GM19043 (cell line): ENCODE results near the gene CDH11.

Experiments used
- ATAC-seq: cut with Tn5 transposase; IDR thresholded peaks from one replicate; pipeline ENCODE4 v1.9.1; 2021; ENCODE audit warnings: low read depth; ENCODE audit not compliant: unreplicated experiment

Gene CDH11

GRCh38 chr16:65071433-65072311 is 50.2 kb downstream of the CDH11 start:
- no peak for ATAC-seq

GRCh38 chr16:65070831-65071432 is 50.9 kb downstream of the CDH11 start:
- no peak for ATAC-seq

DNA sequence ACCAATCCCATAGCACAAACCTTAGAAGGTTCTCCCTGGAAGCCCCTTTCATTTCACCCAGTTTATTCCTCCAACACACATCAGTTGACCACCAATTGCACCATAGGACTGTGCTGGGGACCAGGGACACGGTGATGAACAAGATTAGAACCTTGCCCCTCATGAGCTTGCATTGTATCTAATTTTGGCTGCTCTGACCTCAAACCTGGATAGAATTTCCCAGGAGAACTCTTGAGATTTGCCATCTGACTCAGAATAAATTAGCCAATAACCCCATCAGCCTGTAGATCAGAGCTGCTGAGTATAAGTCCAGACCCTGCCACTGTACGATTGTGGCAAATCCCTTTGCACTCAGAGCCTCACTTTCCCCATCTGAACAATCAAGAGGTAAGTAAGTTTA is 52.1 kb downstream of the CDH11 start:
- ATAC-seq, result no peak

- ATAC-seq, result no peak
Observed at GRCh38 chr16:65069065-65069464, 52.8 kb downstream of the CDH11 start.

DNA sequence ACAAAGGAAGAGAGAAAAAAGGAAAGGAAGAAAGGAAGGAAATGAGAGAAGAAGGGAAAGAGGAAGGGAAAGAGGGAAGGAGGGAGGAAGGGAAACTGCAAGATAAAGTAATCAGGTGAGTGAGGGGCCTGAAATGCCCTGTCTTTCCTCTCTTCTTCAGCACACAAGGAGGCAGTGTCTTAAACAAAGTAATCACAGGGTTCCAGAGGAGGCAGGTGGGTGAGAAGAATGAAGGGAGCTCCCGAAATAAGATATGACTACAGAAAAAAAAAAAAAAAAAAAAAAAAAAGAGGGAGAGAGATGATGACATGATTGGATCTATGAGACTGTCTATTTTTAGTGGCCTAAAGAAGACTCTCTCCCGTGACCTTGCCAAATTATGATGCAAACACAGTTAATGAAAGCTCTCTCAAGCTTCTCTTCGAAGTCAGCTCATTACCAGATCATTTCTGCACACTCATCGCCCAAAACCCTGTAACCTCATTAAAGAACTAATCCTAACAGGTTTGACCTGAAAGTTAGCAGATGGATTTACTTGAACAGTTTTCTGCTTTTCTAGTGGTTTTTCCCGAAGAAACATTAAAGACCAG is 53.6 kb downstream of the CDH11 start:
- no peak for ATAC-seq

GRCh38 chr16:65066651-65067050 is 55.2 kb downstream of the CDH11 start:
- ATAC-seq, result no peak

- ATAC-seq, result no peak
Observed at GRCh38 chr16:65065031-65065430, 56.8 kb downstream of the CDH11 start.

DNA sequence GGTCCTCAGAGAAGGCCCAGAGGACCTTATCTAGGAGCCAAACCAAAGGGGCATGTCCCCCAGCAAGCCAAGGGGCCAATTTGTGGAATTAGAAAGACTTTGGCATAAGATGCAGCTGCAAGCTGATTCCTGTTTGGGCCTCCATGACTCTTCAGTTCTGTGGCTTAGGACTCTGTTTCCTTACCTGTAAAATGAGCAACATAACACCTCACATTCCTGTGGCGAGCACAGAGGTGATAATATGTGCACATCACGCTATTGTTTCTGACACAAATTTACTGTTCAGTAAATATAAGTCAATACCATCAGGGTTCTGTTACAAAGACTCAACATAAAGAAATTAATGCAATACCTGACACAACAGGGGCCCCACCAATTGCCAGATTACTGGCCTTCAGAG is 57.7 kb downstream of the CDH11 start:
- no peak for ATAC-seq

DNA sequence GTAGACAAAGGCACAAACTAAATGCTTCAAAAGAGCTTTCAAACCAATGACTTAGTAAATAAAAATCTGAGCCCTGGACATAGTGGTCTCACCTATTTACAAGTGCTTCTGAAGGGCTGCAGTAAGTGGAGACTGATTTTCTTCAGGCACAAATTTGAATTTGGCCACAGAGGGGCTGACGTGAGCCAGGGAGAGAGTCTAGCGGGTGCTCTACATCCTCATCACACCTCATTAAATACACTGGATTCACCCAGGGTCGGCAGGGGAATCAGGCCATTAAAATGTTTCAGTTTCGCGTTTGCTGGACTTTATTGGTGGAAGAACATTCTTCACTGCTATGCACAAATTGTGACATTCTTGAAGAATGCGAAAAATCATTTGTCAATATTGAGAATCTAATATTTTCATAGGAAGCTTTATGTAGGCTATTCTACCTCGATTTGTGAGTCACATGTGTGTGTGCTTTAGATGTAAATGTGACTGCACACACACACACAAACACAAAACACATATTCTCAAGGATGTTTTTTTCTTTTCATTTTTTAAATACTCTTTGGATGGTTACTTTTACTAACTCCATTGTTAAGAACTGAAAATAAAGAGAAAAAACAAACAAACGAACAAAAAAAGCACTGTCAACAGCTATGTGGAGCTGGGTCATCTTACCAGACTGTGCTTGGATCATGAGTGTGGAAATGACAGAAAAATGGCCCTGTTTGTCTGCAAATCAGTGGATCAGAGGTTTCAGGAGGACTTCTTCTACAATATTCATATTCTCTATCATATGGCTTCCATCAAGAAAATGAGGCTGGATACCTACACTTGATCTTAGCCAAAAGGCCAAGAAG is 58.9 kb downstream of the CDH11 start:
- ATAC-seq, result no peak

DNA sequence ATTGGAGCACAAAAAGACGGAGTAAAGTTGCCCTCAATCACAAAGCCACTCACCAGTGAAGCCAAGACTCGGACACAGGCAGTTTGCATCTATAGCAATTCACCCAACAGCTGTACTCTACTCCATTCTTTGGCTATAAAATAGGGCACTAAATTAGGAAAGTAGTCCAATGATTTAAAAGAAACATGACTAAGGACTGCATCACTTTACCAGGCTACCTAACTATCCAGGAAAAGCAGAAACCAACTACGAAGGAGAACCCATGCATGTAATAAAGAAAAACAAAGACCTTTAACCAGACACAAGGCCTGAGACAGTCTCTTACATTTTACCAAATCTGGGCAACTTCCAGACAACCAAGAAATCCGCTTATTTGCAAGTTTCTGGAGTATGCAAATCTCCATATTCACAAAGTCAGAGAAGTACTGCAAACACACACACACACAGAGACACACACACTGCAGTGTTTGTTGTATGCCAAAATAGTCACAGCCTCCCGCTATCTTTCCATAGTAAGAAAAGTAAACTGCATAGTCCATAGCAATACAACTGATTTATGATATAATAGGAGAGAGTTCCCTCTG is 59.8 kb downstream of the CDH11 start:
- no peak for ATAC-seq

DNA sequence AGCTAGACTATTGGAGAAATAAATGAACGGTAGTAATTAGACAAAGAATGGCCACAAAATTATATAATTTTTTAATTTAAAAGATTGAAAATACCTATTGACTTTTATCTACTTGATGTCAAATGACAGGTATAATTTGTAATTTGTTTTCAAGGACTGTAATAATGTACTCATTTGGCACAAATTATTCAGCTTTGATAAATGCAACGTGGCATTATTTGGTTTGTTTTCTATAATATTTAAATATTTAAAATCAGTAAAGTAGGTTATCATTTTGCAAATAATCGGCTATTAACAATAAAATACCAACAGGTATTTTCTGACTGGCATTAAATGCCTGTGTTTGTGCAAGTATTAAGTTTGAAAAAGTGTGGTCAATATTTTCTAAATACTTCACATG is 60.6 kb downstream of the CDH11 start:
- no peak for ATAC-seq

- no peak for ATAC-seq
Observed at GRCh38 chr16:65059406-65059980, 62.4 kb downstream of the CDH11 start.

DNA sequence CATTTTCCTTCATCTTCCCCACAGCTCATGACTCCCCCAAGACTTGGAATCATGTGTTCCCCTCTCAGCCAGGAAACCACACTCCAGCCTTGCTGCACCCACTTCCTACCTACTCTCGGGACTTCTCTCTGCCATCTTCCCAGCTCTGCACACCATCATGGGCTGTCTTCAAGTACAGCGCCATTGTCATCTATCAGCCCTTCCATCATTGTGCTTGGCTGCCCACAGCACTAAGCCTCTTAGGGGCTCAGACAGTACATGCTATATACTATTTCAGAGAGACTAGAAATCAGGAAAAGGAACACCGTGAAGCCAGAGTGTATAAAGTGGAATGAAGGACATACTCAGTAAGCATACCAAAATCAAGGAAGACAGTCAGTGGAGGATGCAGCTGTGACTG is 64.7 kb downstream of the CDH11 start:
- ATAC-seq, result no peak

- no peak for ATAC-seq
Observed at GRCh38 chr16:65054457-65054856, 67.4 kb downstream of the CDH11 start.

GRCh38 chr16:65049679-65050078 is 72.2 kb downstream of the CDH11 start:
- ATAC-seq, result no peak

DNA sequence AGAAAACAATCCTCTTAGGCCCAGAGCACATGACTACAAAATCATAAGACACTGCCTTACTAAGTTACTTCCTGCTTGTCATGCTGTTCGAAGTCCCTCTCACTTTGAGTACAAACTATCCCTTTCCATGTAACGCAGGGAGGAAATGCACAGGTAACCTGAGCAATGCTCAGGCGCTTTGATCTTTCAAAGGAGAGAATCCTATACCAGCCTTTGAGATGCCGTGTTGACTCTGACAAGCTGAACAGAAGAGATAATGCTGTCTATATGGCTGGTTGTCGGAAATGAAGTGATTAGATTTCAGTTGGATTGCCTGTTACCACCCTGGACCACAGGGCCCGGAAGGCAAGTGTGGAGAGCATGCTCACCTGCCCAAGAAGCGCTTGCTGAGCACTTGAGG is 75.9 kb downstream of the CDH11 start:
- no peak for ATAC-seq

DNA sequence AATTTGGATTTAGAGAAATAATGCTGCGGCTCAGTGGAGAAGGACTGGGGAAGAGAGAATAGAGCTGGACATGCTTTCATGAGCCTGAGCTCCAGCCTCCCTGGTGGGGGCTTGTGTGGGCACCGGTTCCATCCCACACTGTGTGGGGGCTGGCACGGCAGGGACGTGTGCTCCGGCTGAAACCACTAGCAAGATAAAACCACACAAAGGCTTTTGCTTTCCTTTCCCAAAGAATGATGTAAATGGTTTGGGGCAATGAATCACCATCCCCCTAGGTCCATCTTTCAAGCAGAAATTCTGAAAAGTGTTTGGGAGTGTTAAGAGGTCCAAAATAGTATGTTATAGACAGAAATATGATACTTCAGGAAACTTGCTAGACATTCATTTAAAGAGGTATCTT is 77.0 kb downstream of the CDH11 start:
- ATAC-seq, result no peak

- ATAC-seq, result no peak
Observed at GRCh38 chr16:65044026-65044425, 77.8 kb downstream of the CDH11 start.

- ATAC-seq, result no peak
Observed at GRCh38 chr16:65042438-65043365, 79.2 kb downstream of the CDH11 start.
